ENCODE measurements around the gene RAB5B. TPM values are rescaled to one million over a fixed set of nuclear protein-coding genes. Genes with fewer than 3 reads are reported as not detected.
A peak's percentile ranks its signal among the peaks of the same experiment; 100 is the strongest.
"Not testable (repeated sequence)": the region's sequence is repeated elsewhere in the genome, so short reads cannot be mapped to it uniquely, and the experiment has no call there.

RAB5B gene
- total RNA-seq, 1 experiment from 2014 or later: 48.4 TPM

DNA sequence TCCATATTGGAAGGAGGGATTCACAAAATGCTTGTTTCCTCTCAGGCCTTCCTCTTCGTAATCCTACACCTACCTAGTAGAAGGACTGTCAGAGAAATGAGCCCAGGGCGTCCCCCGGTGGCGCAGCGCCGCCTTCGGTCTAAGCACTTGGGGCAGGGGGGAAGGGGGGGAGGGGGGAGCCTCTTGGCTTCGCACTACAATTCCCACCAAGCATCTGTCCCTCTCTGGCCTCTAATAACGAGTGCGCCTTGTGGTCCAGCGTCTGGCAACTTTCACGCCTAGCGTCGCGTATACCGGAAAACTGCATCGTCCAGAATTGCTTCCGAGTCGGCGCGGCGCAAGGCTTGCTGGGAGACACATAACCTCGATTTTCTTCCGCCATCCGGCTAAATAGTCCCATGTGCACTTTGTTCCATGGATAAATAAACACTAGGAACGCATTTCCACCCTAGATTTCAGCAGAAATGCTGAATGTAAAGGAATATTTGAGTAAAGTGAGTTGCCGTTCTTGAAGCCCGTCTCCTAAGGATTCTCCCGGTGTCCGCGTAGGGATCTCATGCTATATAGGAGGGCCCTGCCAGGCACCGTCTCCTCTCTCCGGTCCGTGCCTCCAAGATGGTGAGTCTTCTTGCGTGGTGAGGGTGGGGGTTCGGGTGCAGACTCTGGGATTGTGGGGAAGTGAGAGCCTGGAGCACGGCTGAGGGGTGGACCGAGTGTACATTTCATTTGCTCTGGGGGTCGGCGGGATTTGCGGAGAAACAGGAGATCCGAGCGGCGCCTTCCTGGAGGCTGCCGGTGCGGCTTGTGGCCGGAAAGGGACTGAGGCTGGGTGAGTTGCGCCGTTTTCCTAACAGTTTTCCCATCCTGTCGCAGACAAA lies 67.9 kb downstream of the RAB5B start, which contains the start of gene RPS26:
RPS26 (plus strand) TSS at position 367 of the 878 bp plus-strand sequence; CDS start at position 616, 249 bp downstream.
- Mint-ChIP-seq H3K4me1 (peaks cover 26 to 33% of the 10 kb centered on the region in 2 experiments), H3K9me3 (peaks cover 0 to 3% of the 10 kb centered on the region in 2 experiments; a peak in 2 of 5 replicates), H3K4me3 (peak within 1 kb of the TSS; percentile 98), H3K27me3 (ENCODE audit: low read depth) (no peaks in the 10 kb centered on the region), H3K36me3 (ENCODE audit: insufficient read depth in 1 of 3, low read depth in 3 of 3) (peaks cover 23 to 42% (median 33%) of the 10 kb centered on the region in 3 experiments), H3K27ac (peak within 1 kb of the TSS; percentile 97 to 99 (median 99))
- H4K8ac ChIP-seq (replicated peaks; ENCODE audit: insufficient read length, low read depth, low read length): no peak within 1 kb of the TSS
- peak within 1 kb of the TSS; percentile 97 for H3K9ac ChIP-seq (ENCODE audit: extremely low read depth, insufficient read length, low read length)
- no CpG with 5 or more reads among the region's 50 CpGs for WGBS (ENCODE audit: extremely low coverage, insufficient read length, low lambda C conversion rate)
- H3K79me2 ChIP-seq (ENCODE audit: insufficient read depth, low read length): peaks cover 11% of the 10 kb centered on the region; the same call in 1 of the 2 replicates
- no peak within 1 kb of the TSS for H2BK12ac ChIP-seq (ENCODE audit: insufficient read length, low read depth, low read length)
- H4K5ac ChIP-seq (ENCODE audit: insufficient read length, low read depth, low read length): peak within 1 kb of the TSS; percentile 11
- H2AK5ac ChIP-seq (ENCODE audit: insufficient read length, low read length): no peak within 1 kb of the TSS
- H3K27me3 ChIP-seq (ENCODE audit: insufficient read depth, low read length): no peaks in the 10 kb centered on the region
- H4K20me1 ChIP-seq (ENCODE audit: control insufficient read depth, insufficient read depth, insufficient read length): peaks cover 3% of the 10 kb centered on the region
- H3T11ph ChIP-seq (ENCODE audit: low read length): no peak within 1 kb of the TSS
- H3K14ac ChIP-seq (ENCODE audit: insufficient read depth, low read length): peak within 1 kb of the TSS; percentile 92; the same call in 1 of the 2 replicates
- H3K4ac ChIP-seq (ENCODE audit: low read depth, low read length): no peak within 1 kb of the TSS
- peak within 1 kb of the TSS; percentile 96 for H2BK5ac ChIP-seq (ENCODE audit: insufficient read length, low read length)
- DNase-seq: peak; percentile 100
- H2BK15ac ChIP-seq (ENCODE audit: low read depth, low read length): no peak within 1 kb of the TSS
- H2BK20ac ChIP-seq (ENCODE audit: low read depth, low read length, poor library complexity, severe bottlenecking): no peak within 1 kb of the TSS
- no peaks in the 10 kb centered on the region for H3K9me3 ChIP-seq (ENCODE audit: control insufficient read depth, low read depth, low read length)
- no peaks in the 10 kb centered on the region for H3K79me1 ChIP-seq (ENCODE audit: insufficient read depth, low read depth, low read length, poor library complexity, severe bottlenecking)
- peak within 1 kb of the TSS; percentile 85 for H2AFZ ChIP-seq (ENCODE audit: low read length)
- TF ChIP-seq, protein P1, sequence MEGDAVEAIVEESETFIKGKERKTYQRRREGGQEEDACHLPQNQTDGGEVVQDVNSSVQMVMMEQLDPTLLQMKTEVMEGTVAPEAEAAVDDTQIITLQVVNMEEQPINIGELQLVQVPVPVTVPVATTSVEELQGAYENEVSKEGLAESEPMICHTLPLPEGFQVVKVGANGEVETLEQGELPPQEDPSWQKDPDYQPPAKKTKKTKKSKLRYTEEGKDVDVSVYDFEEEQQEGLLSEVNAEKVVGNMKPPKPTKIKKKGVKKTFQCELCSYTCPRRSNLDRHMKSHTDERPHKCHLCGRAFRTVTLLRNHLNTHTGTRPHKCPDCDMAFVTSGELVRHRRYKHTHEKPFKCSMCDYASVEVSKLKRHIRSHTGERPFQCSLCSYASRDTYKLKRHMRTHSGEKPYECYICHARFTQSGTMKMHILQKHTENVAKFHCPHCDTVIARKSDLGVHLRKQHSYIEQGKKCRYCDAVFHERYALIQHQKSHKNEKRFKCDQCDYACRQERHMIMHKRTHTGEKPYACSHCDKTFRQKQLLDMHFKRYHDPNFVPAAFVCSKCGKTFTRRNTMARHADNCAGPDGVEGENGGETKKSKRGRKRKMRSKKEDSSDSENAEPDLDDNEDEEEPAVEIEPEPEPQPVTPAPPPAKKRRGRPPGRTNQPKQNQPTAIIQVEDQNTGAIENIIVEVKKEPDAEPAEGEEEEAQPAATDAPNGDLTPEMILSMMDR (conservative IDR thresholded peaks at IDR 0.05): peak; percentile 61
- H2BK120ac ChIP-seq (ENCODE audit: low read depth, low read length, poor library complexity, severe bottlenecking): no peak within 1 kb of the TSS
- H3K56ac ChIP-seq (ENCODE audit: insufficient read length, low read depth, low read length): no peak within 1 kb of the TSS
- no peak within 1 kb of the TSS for H3K23ac ChIP-seq (ENCODE audit: insufficient read length, low read depth, low read length)
- H3K4me2 ChIP-seq (ENCODE audit: insufficient read depth, insufficient read length, low read length): peak within 1 kb of the TSS; percentile 66
- H3K18ac ChIP-seq (ENCODE audit: insufficient read length, low read depth, low read length): peak within 1 kb of the TSS; percentile 95
- H4K91ac ChIP-seq (ENCODE audit: insufficient read length, low read depth, low read length): no peak within 1 kb of the TSS
- H3K27ac ChIP-seq (ENCODE audit: insufficient read length, low read depth, low read length): peak within 1 kb of the TSS; percentile 48
- no peaks in the 10 kb centered on the region; the same call in 1 of the 2 replicates for H3K4me1 ChIP-seq (ENCODE audit: insufficient read depth, low read length)
- H3K23me2 ChIP-seq (ENCODE audit: insufficient read length, low read depth, low read length, poor library complexity, severe bottlenecking): no peaks in the 10 kb centered on the region

DNA sequence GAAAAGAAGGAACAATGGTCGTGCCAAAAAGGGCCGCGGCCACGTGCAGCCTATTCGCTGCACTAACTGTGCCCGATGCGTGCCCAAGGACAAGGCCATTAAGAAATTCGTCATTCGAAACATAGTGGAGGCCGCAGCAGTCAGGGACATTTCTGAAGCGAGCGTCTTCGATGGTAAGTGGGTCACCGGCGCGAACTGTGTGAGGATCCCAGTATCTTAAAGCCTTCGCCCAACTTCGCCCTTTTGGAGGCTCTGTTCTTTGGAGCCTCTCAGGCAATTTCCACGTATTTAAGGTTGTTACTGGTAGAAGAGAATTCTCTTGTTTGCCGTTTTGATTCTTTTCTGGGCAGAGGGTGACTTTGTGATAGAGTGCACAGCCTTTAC lies 68.5 kb downstream of the RAB5B start:
- H3K4me2 ChIP-seq (ENCODE audit: insufficient read depth, insufficient read length, low read length): peak overlapping the region; percentile 59
- not testable (repeated sequence) for H2BK20ac ChIP-seq (ENCODE audit: low read depth, low read length, poor library complexity, severe bottlenecking); H4K91ac ChIP-seq (ENCODE audit: insufficient read length, low read depth, low read length); H2BK15ac ChIP-seq (ENCODE audit: low read depth, low read length); H3K79me1 ChIP-seq (ENCODE audit: insufficient read depth, low read depth, low read length, poor library complexity, severe bottlenecking); H4K8ac ChIP-seq (replicated peaks; ENCODE audit: insufficient read length, low read depth, low read length); H3K27me3 ChIP-seq (ENCODE audit: insufficient read depth, low read length); H2AK5ac ChIP-seq (ENCODE audit: insufficient read length, low read length); H3K4me1 ChIP-seq (ENCODE audit: insufficient read depth, low read length); H3K23ac ChIP-seq (ENCODE audit: insufficient read length, low read depth, low read length); H3K23me2 ChIP-seq (ENCODE audit: insufficient read length, low read depth, low read length, poor library complexity, severe bottlenecking); DNase-seq; H3T11ph ChIP-seq (ENCODE audit: low read length); H3K9me3 ChIP-seq (ENCODE audit: control insufficient read depth, low read depth, low read length); H2BK120ac ChIP-seq (ENCODE audit: low read depth, low read length, poor library complexity, severe bottlenecking); H3K4ac ChIP-seq (ENCODE audit: low read depth, low read length); H3K27me3 Mint-ChIP-seq (ENCODE audit: low read depth); H2AFZ ChIP-seq (ENCODE audit: low read length); H3K27ac ChIP-seq (ENCODE audit: insufficient read length, low read depth, low read length); H3K9me3 Mint-ChIP-seq; H3K56ac ChIP-seq (ENCODE audit: insufficient read length, low read depth, low read length); H2BK5ac ChIP-seq (ENCODE audit: insufficient read length, low read length); H2BK12ac ChIP-seq (ENCODE audit: insufficient read length, low read depth, low read length); H4K20me1 ChIP-seq (ENCODE audit: control insufficient read depth, insufficient read depth, insufficient read length); H4K5ac ChIP-seq (ENCODE audit: insufficient read length, low read depth, low read length)
- Mint-ChIP-seq H3K27ac (peak overlapping the region; percentile 97 to 99 (median 97)), H3K4me1 (peaks cover 26 to 31% of the 10 kb centered on the region in 2 experiments), H3K4me3 (peak overlapping the region; percentile 98), H3K36me3 (ENCODE audit: insufficient read depth in 1 of 3, low read depth in 3 of 3) (peaks cover 23 to 42% (median 31%) of the 10 kb centered on the region in 3 experiments)
- peak overlapping the region; percentile 79; the same call in 1 of the 2 replicates for H3K14ac ChIP-seq (ENCODE audit: insufficient read depth, low read length)
- peak overlapping the region; percentile 97 for H3K9ac ChIP-seq (ENCODE audit: extremely low read depth, insufficient read length, low read length)
- H3K79me2 ChIP-seq (ENCODE audit: insufficient read depth, low read length): peaks cover 11% of the 10 kb centered on the region; the same call in 1 of the 2 replicates
- peak overlapping the region; percentile 81 for H3K18ac ChIP-seq (ENCODE audit: insufficient read length, low read depth, low read length)
- WGBS (ENCODE audit: extremely low coverage, insufficient read length, low lambda C conversion rate): no CpG with 5 or more reads among the region's 20 CpGs
